Measurements from ENCODE around the gene SRPK3.
"Not testable (repeated sequence)": the region's sequence is repeated elsewhere in the genome, so short reads cannot be mapped to it uniquely, and the experiment has no call there.

Gene SRPK3

DNA sequence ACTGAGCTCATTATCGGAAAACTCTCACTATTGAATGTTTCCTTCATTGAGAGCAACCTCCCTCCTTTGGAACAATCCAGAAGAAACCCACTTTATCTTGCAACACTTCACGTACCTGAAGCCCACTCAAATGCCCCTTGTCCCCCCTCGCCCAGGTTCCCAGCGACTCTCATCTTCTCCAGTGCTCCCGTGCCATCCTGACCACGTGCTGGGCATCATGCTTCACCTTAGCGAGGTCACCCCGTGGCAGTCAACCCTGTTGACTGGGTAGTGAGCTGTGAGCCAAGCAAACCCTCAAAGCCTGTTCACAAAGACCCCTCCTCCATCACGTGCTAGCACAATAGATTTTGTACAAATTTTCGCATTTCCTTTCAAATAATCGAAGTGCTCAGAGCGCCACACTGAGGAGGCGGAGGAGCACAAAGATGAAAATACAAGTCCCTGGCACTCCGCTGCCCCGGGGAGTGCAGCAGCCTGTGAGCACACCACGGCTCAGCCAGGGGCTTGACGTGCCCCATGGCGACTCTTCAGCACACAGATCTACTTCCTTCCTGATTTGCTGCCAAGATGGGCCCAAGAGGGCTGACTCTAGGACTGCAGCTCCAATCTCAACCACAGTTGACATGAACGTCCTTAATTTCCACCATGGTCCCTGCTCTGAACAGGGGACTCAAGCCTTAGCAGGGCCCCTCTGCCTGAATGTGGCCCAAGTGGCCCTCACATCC lies 33.9 kb downstream of the SRPK3 start:
- DNase-seq: no peak

DNA sequence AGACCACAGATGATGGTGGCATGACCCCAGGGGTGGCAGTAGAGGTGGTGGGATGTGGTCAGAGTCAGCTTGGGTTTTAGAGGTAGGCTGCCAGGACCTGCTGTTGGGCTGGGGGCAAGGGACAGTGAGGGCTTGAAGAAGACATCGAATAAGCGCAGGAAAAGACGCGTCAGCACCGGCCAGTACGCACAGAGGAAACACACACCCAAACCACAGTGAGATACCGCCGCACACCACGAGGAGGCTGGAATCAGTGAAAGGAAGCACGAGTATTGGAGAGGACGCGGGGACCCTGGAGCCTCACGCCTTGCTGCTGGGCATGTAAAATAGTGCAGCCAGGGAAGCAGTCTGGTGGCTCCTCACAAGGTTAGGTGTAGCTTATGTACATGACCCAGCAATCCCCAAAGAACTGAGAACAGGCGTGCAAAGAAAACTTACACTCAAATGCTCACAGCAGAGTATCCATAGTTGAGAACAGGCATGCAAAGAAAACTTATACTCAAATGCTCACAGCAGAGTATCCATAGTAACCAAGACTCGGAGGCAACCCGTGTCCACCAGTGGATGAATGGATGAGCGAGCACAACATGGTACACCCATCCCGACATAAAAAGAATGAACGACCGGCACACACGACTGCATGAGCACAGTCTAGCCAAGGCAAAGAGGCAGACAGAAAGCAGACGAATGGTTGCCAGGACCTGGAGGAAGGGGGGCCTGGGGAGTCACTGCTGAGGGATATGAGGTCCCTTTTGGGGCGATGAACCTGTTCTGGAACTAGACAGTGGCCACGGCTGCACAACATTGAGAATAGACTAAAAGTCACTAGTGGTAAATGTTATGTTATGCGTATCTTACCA lies 36.2 kb downstream of the SRPK3 start:
- peak; percentile 47 for DNase-seq

GRCh38 chrX:153818064-153818463 lies 37.2 kb downstream of the SRPK3 start:
- not testable (repeated sequence) for DNase-seq

GRCh38 chrX:153818571-153819383 lies 37.9 kb downstream of the SRPK3 start:
- peak; percentile 66 for DNase-seq

GRCh38 chrX:153819384-153820040 lies 38.7 kb downstream of the SRPK3 start:
- peak; percentile 46 for DNase-seq

- no peak for DNase-seq
Observed at GRCh38 chrX:153820601-153821000, 39.8 kb downstream of the SRPK3 start.

DNA sequence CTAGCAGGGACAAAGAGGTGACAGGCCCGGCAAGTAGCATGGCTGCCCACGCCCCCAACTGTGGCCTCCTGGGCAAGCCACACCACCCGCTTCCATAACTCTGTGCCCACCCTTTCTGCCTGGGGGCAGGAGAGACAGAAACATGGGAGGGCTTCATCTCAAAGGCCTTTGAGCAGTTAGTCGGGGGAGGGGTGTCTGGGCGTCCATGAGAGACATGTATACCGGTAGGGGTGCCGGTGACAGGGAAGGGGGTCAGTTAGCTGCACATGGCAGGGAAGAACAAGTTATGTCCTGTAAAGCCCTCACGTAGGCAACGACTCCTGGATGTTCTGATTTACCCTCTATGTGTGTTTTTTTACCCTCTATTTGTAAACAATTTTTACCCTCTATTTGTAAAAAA lies 40.2 kb downstream of the SRPK3 start:
- no peak for DNase-seq

DNA sequence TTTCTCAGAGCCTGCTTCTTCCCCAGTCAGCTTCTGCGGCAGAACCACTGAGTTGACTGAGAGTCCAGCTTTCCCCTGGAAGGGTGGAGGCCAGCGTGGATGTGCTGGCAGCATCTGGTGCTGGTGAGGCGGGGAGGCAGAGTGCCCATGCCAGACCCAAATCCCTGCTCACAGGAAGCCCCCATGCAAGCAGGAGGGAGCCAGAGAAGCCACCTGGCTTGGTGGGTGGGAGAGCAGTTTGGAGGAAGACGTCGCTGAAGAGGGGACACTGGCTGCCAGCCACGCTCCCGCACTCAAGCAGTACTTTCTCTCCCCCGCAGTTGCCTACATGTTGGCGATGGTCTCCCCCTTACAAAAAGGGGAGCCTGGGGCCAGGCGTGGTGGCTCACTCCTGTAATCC lies 43.5 kb downstream of the SRPK3 start:
- no peak for DNase-seq

GRCh38 chrX:153825042-153825441 lies 44.2 kb downstream of the SRPK3 start:
- DNase-seq: no peak

- DNase-seq: no peak
Observed at GRCh38 chrX:153827016-153827415, 46.2 kb downstream of the SRPK3 start.

- DNase-seq: no peak
Observed at GRCh38 chrX:153827903-153828302, 47.1 kb downstream of the SRPK3 start.

DNA sequence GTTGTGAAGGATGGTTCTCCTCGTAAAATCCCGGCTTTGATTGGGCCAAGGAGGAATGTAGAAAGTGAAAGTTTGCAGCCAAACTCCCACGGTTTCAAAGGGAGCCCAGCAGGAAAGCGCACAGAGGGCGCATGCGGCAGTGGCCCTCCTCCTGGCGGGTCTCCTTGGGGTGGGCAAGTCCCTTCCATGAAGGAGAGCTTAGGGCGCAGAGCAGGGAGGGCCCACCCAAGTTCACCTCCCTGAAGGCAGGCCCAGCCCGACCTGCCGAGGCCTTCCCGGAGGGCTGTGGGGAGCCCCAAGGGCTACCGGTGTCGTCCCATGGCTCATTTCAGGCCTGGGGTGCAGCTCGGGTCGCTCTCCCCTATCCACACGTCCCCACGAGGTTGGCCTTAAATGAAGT lies 47.5 kb downstream of the SRPK3 start:
- DNase-seq: no peak

GRCh38 chrX:153828723-153829548 lies 48.1 kb downstream of the SRPK3 start:
- no peak for DNase-seq

DNA sequence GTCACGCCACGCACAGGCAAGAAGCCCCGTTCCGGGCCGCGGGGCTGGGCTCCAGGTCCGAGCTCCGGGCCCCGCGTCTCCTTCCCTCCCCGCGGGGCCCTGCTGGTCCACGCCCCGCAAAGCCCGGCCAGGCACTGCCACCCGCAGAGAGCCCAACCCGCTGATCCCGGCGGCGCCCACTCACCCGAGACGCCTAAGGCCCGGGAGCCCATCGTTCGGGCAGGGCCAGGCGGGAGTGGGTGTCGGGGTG lies 48.6 kb downstream of the SRPK3 start:
- DNase-seq: no peak

GRCh38 chrX:153829799-153830639 lies 49.2 kb downstream of the SRPK3 start, which contains the start of gene PDZD4:
PDZD4 (minus strand) TSS chrX:153830544; CDS start chrX:153830298, 246 bp downstream.
- DNase-seq: peak; percentile 58

GRCh38 chrX:153830640-153831428 lies 50.0 kb downstream of the SRPK3 start:
- peak; percentile 28 for DNase-seq

- DNase-seq: no peak
Observed at GRCh38 chrX:153831429-153832150, 50.7 kb downstream of the SRPK3 start.

GRCh38 chrX:153832728-153833127 lies 51.9 kb downstream of the SRPK3 start:
- DNase-seq: no peak
